Hepatocyte (in vitro differentiated cells): Measurements from ENCODE around the gene TPM2. TPM values are rescaled to one million over a fixed set of nuclear protein-coding genes. Genes with fewer than 3 reads are reported as not detected.

Source experiments
- DNase-seq: peaks from one replicate; pipeline ENCODE4 v3.0.0-alpha.2; 2016; ENCODE audit warnings: low spot score
- H2AFZ ChIP-seq: fragments of 200-600 bp; sonication (generic); 2 replicates; pipeline ENCODE4 v1.6.0; 2016; ENCODE audit warnings: antibody characterized with exemption, mild to moderate bottlenecking
- H3K27ac ChIP-seq: fragments of 200-600 bp; sonication (generic); 2 replicates; pipeline ENCODE4 v1.5.1; 2016; ENCODE audit warnings: mild to moderate bottlenecking
- H3K27me3 ChIP-seq: fragments of 200-600 bp; sonication (generic); 2 replicates; pipeline ENCODE4 v1.6.1; 2016
- H3K36me3 ChIP-seq: fragments of 200-600 bp; sonication (generic); replicated peaks from 2 replicates; pipeline ENCODE4 v1.5.1; 2016; ENCODE audit warnings: low read depth; ENCODE audit not compliant: insufficient read depth
- H3K4me1 ChIP-seq: fragments of 200-600 bp; sonication (generic); 2 replicates; pipeline ENCODE4 v1.5.1; 2016; ENCODE audit warnings: mild to moderate bottlenecking, moderate library complexity; ENCODE audit not compliant: insufficient read depth
- H3K4me2 ChIP-seq: fragments of 200-600 bp; sonication (generic); 2 replicates; pipeline ENCODE4 v1.6.0; 2016
- H3K4me3 ChIP-seq: fragments of 200-600 bp; sonication (generic); 2 replicates; pipeline ENCODE4 v1.5.1; 2016; ENCODE audit warnings: mild to moderate bottlenecking
- H3K79me2 ChIP-seq: fragments of 200-600 bp; sonication (generic); 2 replicates; pipeline ENCODE4 v1.6.0; 2017; ENCODE audit warnings: mild to moderate bottlenecking
- H3K9me2 ChIP-seq: fragments of 200-600 bp; sonication (generic); replicated peaks from 2 replicates; pipeline ENCODE4 v1.6.0; 2017; ENCODE audit warnings: mild to moderate bottlenecking; ENCODE audit not compliant: insufficient read depth
- H3K9me3 ChIP-seq: fragments of 200-600 bp; sonication (generic); 2 replicates; pipeline ENCODE4 v1.5.1; 2016; ENCODE audit warnings: low read depth, mild to moderate bottlenecking
- H4K20me1 ChIP-seq: fragments of 200-600 bp; sonication (generic); 2 replicates; pipeline ENCODE4 v1.6.0; 2016; ENCODE audit warnings: mild to moderate bottlenecking; ENCODE audit not compliant: insufficient read depth, poor library complexity, severe bottlenecking
- CTCF ChIP-seq: fragments of 200-600 bp; sonication (generic); IDR thresholded peaks from 2 replicates; pipeline ENCODE4 v1.5.1; 2016; ENCODE audit warnings: antibody characterized with exemption, mild to moderate bottlenecking; ENCODE audit not compliant: poor library complexity
- EZH2 ChIP-seq: fragments of 200-600 bp; sonication (generic); IDR thresholded peaks from 2 replicates; pipeline ENCODE4 v1.6.1; 2016; ENCODE audit warnings: antibody characterized with exemption, mild to moderate bottlenecking, borderline replicate concordance
- EZH2phosphoT487 ChIP-seq: fragments of 200-600 bp; sonication (generic); IDR thresholded peaks from one replicate; pipeline ENCODE4 v1.6.1; 2018; ENCODE audit warnings: antibody characterized with exemption, mild to moderate bottlenecking, low read depth, moderate library complexity; ENCODE audit not compliant: unreplicated experiment, severe bottlenecking
- WGBS: methylation state at CpG from one replicate; pipeline ENCODE4 v1.1.6; 2016; ENCODE audit warnings: low lambda C conversion rate; ENCODE audit errors: missing lambda C conversion rate; 5-methylcytosine and 5-hydroxymethylcytosine counted together
- polyA plus RNA-seq: library from polyadenylated mRNA; unstranded; fragments of >200 nt; fragmentation: Nextera tagmentation; extraction: Ambion mirVana; gene quantifications from 2 replicates; pipeline ENCODE4 v1.2.1, GENCODE V29; 2016
- total RNA-seq: library from RNA; depleted of rRNA; stranded (reverse); fragments of >200 nt; gene quantifications from 2 replicates; pipeline ENCODE4 v1.2.3, GENCODE V29; 2014

TPM2 gene
- total and polyA plus RNA-seq, 2 experiments from 2014 or later: 98.7 to 166 TPM

DNA sequence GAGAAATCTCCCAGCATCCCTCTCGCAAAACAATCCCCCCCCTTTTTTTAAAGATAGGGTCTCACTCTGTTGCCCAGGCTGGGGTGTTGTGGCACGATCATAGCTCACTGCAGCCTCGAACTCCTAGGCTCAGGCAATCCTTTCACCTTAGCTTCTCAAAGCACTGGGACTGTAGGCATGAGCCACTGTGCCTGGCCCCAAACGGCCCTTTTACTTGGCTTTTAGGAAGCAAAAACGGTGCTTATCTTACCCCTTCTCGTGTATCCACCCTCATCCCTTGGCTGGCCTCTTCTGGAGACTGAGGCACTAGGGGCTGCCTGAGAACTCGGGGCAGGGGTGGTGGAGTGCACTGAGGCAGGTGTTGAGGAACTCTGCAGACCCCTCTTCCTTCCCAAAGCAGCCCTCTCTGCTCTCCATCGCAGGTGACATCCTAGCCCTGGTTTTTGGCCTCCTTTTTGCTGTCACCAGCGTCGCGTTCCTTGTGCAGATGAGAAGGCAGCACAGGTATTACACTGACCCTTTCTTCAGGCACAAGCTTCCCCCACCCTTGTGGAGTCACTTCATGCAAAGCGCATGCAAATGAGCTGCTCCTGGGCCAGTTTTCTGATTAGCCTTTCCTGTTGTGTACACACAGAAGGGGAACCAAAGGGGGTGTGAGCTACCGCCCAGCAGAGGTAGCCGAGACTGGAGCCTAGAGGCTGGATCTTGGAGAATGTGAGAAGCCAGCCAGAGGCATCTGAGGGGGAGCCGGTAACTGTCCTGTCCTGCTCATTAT lies 9.2 kb downstream of the TPM2 start:
- Histone ChIP-seq H2AFZ (no peak overlapping the region), H3K27ac (no peak overlapping the region), H3K27me3 (no peaks in the 10 kb centered on the region), H3K36me3 (no peaks in the 10 kb centered on the region), H3K4me1 (no peaks in the 10 kb centered on the region), H3K4me2 (no peak overlapping the region), H3K9me3 (no peaks in the 10 kb centered on the region), H3K9me2 (no peaks in the 10 kb centered on the region), H4K20me1 (no peaks in the 10 kb centered on the region), H3K4me3 (no peak overlapping the region), H3K79me2 (no peaks in the 10 kb centered on the region)
- DNase-seq: no peak
- 47% methylated on average over 15 of the region's 15 CpGs for WGBS
- no peak for TF ChIP-seq EZH2phosphoT487
- no peak for TF ChIP-seq EZH2
- TF ChIP-seq CTCF: no peak

DNA sequence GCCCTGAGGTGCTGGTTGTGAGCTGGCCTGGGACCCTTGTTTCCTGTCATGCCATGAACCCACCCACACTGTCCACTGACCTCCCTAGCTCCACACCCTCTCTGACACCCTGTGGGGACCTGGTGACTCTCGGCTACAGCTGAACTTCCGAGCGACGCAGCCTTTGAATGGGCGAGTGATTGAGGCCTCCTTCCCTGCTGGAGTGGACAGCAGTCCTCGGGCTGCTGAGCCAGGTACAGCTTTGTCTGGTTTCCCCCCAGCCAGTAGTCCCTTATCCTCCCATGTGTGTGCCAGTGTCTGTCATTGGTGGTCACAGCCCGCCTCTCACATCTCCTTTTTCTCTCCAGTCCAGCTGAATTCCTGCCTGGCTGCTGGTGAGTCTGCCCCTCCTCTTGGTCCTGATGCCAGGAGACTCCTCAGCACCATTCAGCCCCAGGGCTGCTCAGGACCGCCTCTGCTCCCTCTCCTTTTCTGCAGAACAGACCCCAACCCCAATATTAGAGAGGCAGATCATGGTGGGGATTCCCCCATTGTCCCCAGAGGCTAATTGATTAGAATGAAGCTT lies 9.9 kb downstream of the TPM2 start:
- H4K20me1 ChIP-seq: no peaks in the 10 kb centered on the region
- WGBS: 89% methylated on average over 8 of the region's 8 CpGs

DNA sequence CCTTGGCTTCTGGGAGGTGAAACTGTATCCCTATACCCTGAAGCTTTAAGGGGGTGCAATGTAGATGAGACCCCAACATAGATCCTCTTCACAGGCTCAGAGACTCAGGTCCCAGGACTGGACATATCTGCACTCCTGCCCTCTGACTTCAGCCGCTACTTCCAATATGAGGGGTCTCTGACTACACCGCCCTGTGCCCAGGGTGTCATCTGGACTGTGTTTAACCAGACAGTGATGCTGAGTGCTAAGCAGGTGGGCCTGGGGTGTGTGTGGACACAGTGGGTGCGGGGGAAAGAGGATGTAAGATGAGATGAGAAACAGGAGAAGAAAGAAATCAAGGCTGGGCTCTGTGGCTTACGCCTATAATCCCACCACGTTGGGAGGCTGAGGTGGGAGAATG lies 10.6 kb downstream of the TPM2 start:
- Histone ChIP-seq H3K9me3 (no peaks in the 10 kb centered on the region), H3K4me2 (no peak overlapping the region), H4K20me1 (no peaks in the 10 kb centered on the region), H3K27ac (no peak overlapping the region), H3K27me3 (no peaks in the 10 kb centered on the region), H3K4me3 (no peak overlapping the region), H3K4me1 (no peaks in the 10 kb centered on the region), H3K36me3 (no peaks in the 10 kb centered on the region), H2AFZ (no peak overlapping the region), H3K9me2 (no peaks in the 10 kb centered on the region), H3K79me2 (no peaks in the 10 kb centered on the region)
- DNase-seq: no peak
- no peak for TF ChIP-seq CTCF
- 92% methylated on average over 5 of the region's 5 CpGs for WGBS

More for the DNA sequence above, 9.9 kb downstream of the TPM2 start:
- no peaks in the 10 kb centered on the region for H3K9me2 ChIP-seq
- no peak overlapping the region for H3K4me2 ChIP-seq
- no peak overlapping the region for H3K27ac ChIP-seq
- H2AFZ ChIP-seq: no peak overlapping the region
- TF ChIP-seq CTCF: no peak
- no peak for TF ChIP-seq EZH2
- TF ChIP-seq EZH2phosphoT487: no peak
- H3K27me3 ChIP-seq: no peaks in the 10 kb centered on the region
- no peak overlapping the region for H3K4me3 ChIP-seq
- no peaks in the 10 kb centered on the region for H3K4me1 ChIP-seq
- no peak for DNase-seq
- H3K36me3 ChIP-seq: no peaks in the 10 kb centered on the region
- no peaks in the 10 kb centered on the region for H3K79me2 ChIP-seq
- no peaks in the 10 kb centered on the region for H3K9me3 ChIP-seq
